GM18526 (cell line): ENCODE data around the gene PHYHD1.

Experiments
- POLR2A ChIP-seq: IDR thresholded peaks from 3 replicates; pipeline ENCODE4 v1.6.1; 2011; ENCODE audit not compliant: insufficient read length; ENCODE audit errors: extremely low read depth

The PHYHD1 gene

DNA sequence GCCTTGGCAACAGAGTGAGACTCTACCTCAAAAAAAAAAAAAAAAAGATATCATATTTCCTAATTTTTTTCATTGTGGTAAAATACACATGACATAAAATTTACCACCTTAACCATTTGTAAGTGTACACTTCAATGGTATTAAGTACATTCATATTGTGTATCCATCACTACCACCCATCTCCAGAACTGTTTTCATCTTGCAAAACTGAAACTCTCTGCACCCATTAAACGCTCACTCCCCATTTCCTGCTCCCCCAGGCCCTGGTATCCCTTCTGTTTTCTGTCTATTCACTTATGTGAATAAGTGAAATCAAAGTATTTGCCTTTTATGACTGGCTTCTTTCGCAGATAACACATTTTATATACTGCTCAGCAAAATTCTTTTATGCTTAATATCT, 26.0 kb upstream of the PHYHD1 start:
- no peak for TF ChIP-seq POLR2A

DNA sequence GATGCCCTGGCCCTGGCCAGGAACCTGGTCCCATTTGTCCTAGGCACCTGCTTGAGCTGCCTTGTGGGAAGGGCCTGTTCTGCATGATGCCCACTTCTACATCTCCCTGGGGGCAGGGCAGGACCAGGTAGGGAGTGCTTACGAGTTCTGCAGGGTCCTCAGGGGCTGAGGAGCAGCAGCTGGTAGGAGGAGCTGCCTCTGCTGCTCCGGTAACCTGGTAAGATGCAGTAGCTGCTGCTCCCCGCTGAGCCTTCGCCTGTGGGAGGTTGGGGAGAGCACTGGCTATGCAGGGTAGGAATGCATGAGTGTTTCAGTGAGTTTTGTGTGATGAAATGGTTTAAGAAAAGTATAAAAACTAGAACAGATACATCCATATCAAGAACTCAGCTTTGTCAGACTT, 25.2 kb upstream of the PHYHD1 start:
- TF ChIP-seq POLR2A, result no peak

DNA sequence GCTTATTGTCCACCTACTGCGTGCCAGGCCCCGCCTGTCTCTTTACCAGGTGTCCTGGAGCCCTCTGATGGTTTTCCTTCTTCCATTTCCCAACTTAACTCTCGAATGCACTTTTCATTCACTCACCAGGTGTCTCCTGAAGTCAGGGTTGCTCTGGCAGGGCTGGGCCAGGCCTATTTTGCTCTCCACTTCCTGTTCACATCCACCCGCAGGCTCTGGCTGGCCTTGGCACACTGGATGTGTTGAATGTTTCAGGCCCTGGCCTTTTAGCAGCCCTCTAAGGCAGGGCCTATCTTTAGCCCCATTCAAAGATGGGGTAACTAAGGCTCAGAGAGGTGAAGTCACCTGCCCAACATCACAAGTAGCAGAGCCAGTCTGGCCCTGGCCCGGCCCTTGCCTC, 22.4 kb upstream of the PHYHD1 start:
- TF ChIP-seq POLR2A, result no peak

DNA sequence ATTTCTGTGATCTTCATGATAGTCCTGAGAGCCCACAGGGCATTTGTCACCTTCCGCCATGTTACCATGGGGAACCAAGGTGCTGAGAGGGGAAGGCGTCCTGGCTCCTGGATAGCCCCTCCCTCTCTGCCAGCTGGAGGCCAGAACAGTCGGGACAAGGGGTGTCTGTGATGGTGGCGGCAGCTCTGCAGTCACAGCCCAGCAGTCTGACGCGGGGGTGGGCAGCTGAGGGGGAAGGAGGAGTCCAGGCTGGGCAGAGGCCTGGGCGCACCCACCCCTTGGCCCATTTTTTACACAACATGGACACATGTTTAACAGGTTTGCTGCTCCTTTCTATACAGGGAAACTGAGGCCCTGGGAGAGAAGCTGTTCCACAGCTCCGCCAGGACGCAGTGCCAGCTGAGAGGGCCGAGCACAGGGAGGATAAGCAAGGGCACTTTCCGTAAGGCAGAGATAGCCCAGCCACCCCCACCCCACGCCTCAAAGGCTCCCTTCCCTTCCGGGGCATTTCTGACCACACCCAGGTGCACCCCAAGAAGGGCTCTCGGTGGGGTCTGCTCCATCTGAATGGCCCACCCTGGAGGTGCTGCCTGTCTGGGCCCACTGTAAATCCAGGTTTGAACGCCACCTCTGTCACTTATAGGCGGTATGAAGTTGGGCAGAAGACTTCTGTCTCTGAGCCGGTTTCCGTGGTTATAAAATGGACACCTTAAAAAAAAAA, 21.8 kb upstream of the PHYHD1 start:
- no peak for TF ChIP-seq POLR2A

DNA sequence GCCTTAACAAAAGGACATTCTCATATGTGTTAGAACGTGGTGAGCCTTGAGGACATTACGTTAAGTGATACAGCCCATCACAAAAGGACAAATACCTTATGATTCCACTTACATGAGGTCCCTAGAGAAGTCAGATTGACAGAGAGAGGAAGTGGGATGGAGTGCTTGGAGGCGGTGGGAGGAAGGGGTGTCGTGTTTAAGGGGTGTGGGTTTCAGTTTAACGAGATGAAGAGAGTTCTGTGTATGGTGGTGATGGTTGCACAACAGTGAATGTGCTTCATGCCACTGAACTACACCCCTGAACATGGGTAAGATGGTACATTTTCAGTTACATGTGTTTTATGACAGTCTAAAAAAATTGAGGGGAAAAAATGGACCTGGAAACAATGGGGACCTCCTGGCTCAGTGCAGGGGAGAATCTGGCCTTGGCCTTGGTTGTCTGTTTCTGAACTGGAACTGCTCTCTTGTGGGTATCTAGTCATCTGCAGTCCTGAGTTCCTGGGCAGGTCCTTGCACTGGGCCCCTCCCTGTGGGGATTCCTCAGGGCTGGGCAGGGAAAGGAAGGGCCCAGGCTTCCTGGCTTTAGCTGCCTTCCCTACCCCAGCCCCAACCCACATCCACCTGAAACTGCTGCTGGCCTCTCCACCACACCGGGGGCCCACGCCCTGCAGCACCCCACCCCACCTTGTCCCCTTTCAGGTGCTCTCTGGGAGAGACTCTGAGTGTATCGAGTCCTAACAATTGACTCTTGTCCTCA, 21.0 kb upstream of the PHYHD1 start:
- TF ChIP-seq POLR2A, result no peak

DNA sequence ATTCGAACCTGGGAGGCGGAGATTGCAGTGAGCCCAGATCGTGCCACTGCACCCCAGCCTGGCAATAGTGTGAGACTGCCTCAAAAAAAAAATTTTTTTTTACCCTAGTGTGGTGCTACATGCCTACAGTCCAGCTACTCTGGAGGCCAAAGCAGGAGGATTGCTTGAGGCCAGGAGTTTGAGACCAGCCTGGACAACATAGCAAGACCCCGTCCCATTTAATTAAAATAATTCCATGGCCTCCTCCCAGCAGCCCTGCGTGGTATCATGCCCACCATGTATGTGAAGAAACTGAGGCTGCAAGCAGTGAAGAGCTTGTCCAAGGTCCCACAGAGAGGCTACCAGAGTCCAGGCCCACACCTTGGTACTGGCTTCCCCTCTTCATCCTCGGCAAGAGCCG, 19.4 kb upstream of the PHYHD1 start:
- no peak for TF ChIP-seq POLR2A

DNA sequence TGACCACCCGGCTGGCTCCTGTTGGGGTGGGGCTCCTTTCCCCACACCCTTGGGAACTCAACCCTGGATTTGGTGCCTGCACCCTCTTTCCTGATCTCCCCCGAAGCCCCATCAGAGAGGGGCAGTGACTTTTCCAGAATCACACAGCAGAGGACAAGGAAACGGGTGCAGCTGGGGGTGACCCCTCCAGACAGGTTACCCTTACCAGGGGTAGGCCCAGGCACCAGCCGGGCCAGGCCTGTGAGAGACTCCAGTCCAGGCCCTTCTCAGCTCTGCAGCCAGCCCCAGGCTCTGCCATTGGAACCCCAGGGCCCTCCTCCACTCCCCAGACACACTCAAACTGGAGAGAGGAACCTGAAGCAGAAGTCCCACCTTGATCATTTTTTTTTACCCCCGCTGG, 19.0 kb upstream of the PHYHD1 start:
- TF ChIP-seq POLR2A, result no peak

DNA sequence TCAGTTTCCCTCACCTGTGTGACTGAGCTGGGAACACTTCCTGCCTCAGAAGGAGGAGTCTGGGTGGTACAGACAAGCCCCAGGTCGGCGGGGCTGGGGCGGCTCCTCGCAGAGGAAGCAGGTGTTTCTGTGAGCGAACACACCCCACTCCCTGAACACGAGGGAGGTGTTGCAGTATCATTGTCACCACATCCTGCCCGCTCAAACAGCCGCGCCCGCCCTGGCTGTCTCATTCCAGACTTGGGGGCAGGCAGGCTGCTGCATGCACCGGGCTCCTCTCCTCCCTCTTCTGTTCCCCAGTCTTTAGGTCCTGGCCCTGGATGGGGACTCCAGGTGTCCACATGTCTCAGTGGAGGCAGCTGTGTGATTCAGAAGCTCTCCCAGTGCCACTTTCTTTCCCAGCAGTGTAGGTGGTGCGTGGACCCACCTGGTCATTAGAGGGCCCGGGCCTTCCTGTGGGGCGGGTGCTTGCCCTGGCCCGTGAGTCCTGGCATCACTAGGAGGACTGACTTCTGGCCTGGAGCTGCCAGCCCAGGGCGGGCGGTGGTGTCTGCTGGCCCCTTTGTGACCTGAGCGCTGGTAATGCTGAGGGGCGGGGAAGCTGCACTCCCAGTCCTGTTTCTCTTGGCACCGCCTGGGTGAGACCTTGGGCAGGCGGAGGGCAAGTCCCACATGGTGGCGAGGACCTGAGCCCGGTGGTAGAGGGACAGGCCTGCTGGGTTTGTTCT, 18.3 kb upstream of the PHYHD1 start:
- peak; percentile 39 for TF ChIP-seq POLR2A

DNA sequence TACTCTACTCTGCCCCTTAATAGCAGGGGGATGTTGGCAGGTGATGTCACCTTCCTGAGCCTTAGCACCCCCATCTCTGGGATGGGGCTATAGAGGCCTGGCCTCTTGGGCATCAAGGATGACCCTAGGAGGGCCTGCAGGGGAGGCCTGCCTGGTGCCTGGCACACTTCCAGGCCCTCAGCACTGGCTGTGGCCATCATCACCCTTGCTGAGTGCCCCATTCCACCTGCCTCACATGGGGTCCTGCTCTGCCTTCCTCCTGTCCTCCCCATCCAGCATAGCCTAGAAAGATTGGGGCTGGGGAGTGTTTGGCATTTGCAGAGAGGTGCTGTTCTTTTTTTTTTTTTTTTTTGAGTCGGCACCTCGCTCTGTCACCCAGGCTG, 17.7 kb upstream of the PHYHD1 start:
- TF ChIP-seq POLR2A, result no peak

DNA sequence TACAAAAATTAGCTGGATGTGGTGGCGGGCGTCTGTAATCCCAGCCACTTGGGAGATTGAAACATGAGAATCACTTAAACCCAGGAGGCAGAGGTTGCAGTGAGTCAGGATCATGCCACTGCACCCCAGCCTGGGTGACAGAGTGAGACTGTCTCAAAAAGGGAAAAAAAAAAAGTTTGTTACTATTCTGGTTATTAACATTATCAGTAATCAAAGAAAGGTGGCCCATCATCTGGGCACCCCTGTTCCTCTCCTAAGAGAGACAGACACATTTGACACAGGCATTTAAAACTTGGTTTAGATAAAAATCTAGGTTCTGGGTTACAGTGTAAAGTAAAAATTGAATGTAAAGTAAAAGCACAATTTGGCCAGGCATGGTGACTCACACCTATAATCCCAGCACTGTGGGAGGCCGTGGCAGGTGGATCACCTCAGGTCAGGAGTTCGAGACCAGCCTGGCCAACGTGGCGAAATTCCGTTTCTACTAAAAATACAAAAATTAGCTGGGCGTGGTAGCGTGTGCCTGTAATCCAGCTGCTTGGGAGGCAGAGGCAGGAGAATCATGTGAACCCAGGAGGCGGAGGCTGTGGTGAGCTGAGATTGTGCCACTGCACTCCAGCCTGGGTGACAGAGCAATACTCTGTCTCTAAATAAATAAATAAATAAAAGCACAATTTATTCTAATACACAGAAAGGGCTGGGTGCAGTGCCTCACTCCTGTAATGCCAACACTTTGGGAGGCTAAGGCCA, 16.7 kb upstream of the PHYHD1 start:
- TF ChIP-seq POLR2A, result no peak

DNA sequence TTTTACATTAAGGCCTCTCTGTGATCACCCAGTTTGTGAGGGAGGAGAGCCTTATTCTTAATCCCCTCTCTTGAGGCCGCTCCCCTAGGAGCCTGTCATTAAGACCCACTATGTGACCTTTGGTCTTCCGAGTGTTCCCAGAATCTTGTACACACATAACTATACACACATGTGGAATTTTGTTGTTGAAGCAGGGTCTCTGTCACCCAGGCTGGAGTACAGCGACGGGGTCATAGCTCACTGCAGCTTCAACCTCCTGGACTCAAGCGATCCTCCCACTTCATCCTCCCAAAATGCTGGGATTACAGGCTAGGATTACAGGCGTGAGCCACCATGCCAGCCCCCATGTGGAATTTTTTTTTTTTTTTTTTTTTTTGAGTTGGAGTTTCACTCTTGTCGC, 14.8 kb upstream of the PHYHD1 start:
- no peak for TF ChIP-seq POLR2A

DNA sequence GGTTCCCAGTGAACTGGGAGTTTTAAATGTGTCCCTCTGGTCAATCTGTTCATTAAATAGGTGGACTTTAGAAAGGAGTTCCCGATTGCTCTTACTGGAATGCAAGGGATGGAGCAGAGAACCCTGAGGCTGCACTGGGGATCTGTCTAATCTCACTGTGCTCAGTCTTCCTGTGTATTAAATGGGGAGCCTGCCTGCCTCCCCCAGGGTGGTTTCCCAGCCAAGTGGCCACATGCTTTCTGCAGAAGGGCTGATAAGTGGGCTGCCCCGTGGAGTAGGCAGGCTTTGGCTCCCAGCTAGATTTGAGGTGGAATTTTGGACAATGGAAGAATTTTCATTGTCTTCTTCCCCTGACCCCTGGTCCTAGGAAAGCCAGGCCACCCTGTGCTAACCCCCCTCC, 14.0 kb upstream of the PHYHD1 start:
- TF ChIP-seq POLR2A, result no peak

DNA sequence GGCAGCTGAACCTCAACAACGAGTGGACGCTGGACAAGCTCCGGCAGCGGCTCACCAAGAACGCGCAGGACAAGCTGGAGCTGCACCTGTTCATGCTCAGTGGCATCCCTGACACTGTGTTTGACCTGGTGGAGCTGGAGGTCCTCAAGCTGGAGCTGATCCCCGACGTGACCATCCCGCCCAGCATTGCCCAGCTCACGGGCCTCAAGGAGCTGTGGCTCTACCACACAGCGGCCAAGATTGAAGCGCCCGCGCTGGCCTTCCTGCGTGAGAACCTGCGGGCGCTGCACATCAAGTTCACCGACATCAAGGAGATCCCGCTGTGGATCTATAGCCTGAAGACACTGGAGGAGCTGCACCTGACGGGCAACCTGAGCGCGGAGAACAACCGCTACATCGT, 12.4 kb upstream of the PHYHD1 start:
- TF ChIP-seq POLR2A, result no peak

DNA sequence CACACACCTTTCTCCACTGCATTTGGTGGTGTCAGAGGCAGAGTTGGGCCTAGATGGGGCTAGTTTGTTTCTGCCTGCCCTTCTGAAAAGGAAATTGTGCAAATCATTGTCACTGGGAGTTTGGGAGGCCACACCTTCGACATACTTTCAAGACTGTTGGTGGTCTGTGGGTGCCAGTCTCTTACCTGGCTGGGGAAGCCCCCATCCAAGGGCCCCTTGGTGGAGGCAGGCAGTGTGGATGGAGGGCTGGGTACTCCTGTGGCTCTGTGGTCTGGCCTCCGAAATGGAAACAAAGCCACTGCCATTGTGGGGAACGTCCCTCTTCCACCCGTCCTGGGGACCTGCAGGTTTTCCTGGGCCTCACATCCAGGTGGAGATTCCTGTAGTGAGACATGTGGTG, 10.9 kb upstream of the PHYHD1 start:
- no peak for TF ChIP-seq POLR2A

DNA sequence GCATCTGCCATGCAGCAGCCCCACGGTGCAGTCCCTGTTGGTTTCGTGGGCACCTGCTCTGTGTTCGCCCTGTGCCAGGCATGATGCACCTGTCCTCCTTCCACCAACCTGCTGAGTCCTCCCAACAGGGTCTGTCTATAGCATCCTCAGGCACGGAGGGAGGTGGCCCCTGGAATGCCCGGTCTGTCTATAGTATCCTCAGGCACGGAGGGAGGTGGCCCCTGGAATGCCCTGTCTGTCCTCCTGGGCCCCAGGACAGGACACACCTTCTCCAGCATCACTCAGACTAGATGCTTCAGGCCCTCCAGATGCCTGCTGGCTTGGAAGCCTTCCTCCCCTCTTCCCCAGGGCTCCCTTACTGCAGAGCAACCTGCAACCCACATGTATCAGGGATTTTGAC, 9.9 kb upstream of the PHYHD1 start:
- TF ChIP-seq POLR2A, result no peak
